NT2/D1 (cell line): ENCODE results near the gene GPD1L.

Source experiments
- SUZ12 ChIP-seq: IDR thresholded peaks from 2 replicates; pipeline ENCODE4 v1.6.1; 2011; ENCODE audit not compliant: insufficient read length, insufficient read depth; ENCODE audit errors: extremely low read depth
- YY1 ChIP-seq: IDR thresholded peaks from 2 replicates; pipeline ENCODE4 v1.6.1; 2011; ENCODE audit not compliant: insufficient read length, insufficient read depth

DNA sequence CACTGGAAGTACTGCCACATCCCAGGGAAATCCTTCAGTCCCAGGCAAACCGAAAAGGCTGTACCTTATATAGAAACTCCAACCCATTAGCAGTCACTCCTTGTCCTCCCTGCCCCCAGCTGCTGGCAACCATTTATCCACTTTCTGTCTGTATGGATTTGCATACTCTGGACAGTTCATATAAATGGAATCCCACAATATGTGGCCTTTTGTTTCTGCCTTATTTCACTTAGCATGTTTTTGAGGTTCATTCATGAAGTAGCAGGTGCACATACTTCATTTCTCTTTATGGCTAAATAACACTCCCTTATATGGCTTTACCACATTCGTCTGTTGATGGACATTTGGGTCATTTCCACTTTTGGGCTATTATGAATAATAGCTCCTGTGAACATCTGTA, 80.5 kb downstream of the GPD1L start:
- TF ChIP-seq SUZ12 (no peak), YY1 (no peak)
